ENCODE measurements around the gene UCP3. TPM values are rescaled to one million over a fixed set of nuclear protein-coding genes. Genes with fewer than 3 reads are reported as not detected.
A peak's percentile ranks its signal among the peaks of the same experiment; 100 is the strongest.

The UCP3 gene
- total and polyA plus RNA-seq, 7 donors: 0.23 to 2.8 (median 1.0) TPM; not detected in 1

GRCh38 chr11:73983741-73984538 lies 24.9 kb downstream of the UCP3 start:
- intact Hi-C loops (cut with DNase I): loop anchor here (2.0 to 5.0 kb wide), 2 partner anchors 35 to 188 kb away; partner anchors contain the start of genes C2CD3 and PPME1
- H3K27me3 ChIP-seq: no peaks in the 10 kb centered on the region
- no peaks in the 10 kb centered on the region for H3K36me3 ChIP-seq
- H3K4me3 ChIP-seq: peak overlapping the region; percentile 44 to 65 (median 57)
- 57 to 69% methylated on average over 18 of the region's 18 CpGs for WGBS, 2 donors
- H3K27ac ChIP-seq: peak overlapping the region; percentile 82 to 95 (median 90)
- DNase-seq: peak; percentile 40
- TF ChIP-seq POLR2A (IDR thresholded peaks at IDR 0.05) (no peak), CTCF (IDR thresholded peaks at IDR 0.05) (no peak), EP300 (IDR thresholded peaks at IDR 0.05) (no peak), POLR2AphosphoS5 (IDR thresholded peaks at IDR 0.05) (no peak)
- no peaks in the 10 kb centered on the region for H3K9me3 ChIP-seq
- H3K4me1 ChIP-seq: peaks cover 0 to 19% (median 14%) of the 10 kb centered on the region in 4 donors

GRCh38 chr11:73982990-73983740 lies 25.7 kb downstream of the UCP3 start:
- no peaks in the 10 kb centered on the region for H3K27me3 ChIP-seq
- H3K4me3 ChIP-seq: peak overlapping the region; percentile 44 to 65 (median 57)
- H3K9me3 ChIP-seq: no peaks in the 10 kb centered on the region
- intact Hi-C loops (cut with DNase I): loop anchor here (2.0 to 5.0 kb wide), 2 partner anchors 36 to 189 kb away; partner anchors contain the start of genes C2CD3 and PPME1
- peaks cover 0 to 3% (median under 1%) of the 10 kb centered on the region in 4 donors for H3K36me3 ChIP-seq
- WGBS, 2 donors: 1% methylated on average over 56 of the region's 56 CpGs
- TF ChIP-seq EP300 (IDR thresholded peaks at IDR 0.05) (peak in 1 of 4 donors; percentile 14), POLR2AphosphoS5 (IDR thresholded peaks at IDR 0.05) (peak; percentile 59 to 78 (median 70)), POLR2A (IDR thresholded peaks at IDR 0.05) (peak; percentile 18 to 42), CTCF (IDR thresholded peaks at IDR 0.05) (no peak)
- H3K4me1 ChIP-seq: peaks cover 0 to 19% (median 14%) of the 10 kb centered on the region in 4 donors
- peak; percentile 97 for DNase-seq
- peak overlapping the region; percentile 82 to 95 (median 90) for H3K27ac ChIP-seq

- Histone ChIP-seq H3K4me3 (peak within 1 kb of the TSS; percentile 44 to 65 (median 57)), H3K36me3 (peaks cover 0 to 9% (median 4%) of the 10 kb centered on the region in 4 donors), H3K27ac (peak within 1 kb of the TSS; percentile 82 to 95 (median 90)), H3K27me3 (no peaks in the 10 kb centered on the region), H3K4me1 (peaks cover 0 to 19% (median 14%) of the 10 kb centered on the region in 4 donors), H3K9me3 (no peaks in the 10 kb centered on the region)
- peak; percentile 92 for DNase-seq
- WGBS, 2 donors: 1% methylated on average over 43 of the region's 43 CpGs
- intact Hi-C loops (cut with DNase I): loop anchor here (2.0 to 5.0 kb wide), 2 partner anchors 36 to 190 kb away; partner anchors contain the start of genes C2CD3 and PPME1
- TF ChIP-seq EP300 (IDR thresholded peaks at IDR 0.05) (no peak), POLR2AphosphoS5 (IDR thresholded peaks at IDR 0.05) (peak in 1 of 4 donors; percentile 74)
Measured at GRCh38 chr11:73982595-73982989, 26.3 kb downstream of the UCP3 start, which contains the start of gene UCP2. Gene UCP2 (minus strand): TSS chr11:73982843. CDS start chr11:73978378, 4,465 bp downstream.

GRCh38 chr11:73981051-73981805 lies 27.7 kb downstream of the UCP3 start:
- Histone ChIP-seq H3K9me3 (no peaks in the 10 kb centered on the region), H3K36me3 (peaks cover 0 to 23% (median 8%) of the 10 kb centered on the region in 4 donors), H3K4me3 (peak overlapping the region in 2 of 4 donors; percentile 65), H3K27ac (peak overlapping the region; percentile 18 to 95 (median 86)), H3K4me1 (peaks cover 0 to 19% (median 14%) of the 10 kb centered on the region in 4 donors), H3K27me3 (no peaks in the 10 kb centered on the region)
- intact Hi-C loops (cut with DNase I): loop anchor here (5.0 kb wide), 1 partner anchor 191 kb away; the partner anchor contains the start of genes C2CD3 and PPME1
- DNase-seq: peak; percentile 39
- TF ChIP-seq POLR2AphosphoS5 (IDR thresholded peaks at IDR 0.05): no peak
- 55 to 61% methylated on average over 13 of the region's 13 CpGs for WGBS, 2 donors
